ENCODE data around the gene SPAG17. TPM values are rescaled to one million over a fixed set of nuclear protein-coding genes. Genes with fewer than 3 reads are reported as not detected.

The SPAG17 gene
- total and polyA plus RNA-seq, 2 experiments from 2014 or later, result 1.0 to 1.1 TPM

DNA sequence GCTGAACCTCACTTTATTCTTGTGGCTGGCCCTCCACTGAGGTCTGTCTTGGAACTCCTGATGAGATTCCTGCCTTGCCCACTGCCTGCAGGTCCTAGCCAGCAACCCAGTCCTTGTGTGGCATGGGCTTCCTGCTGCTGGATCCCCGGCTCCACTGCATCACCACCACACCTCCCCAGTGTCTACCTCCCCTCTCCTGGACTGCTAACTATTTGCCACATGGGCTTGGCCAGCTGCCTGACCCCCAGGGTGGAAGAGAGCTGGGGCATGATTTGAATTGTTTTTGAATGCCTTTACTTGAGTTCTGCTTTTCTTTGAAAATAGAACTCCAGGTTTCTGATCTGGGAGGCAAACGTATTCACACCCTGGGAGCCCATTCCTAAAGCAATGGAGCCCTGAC, 41.2 kb downstream of the SPAG17 start (continued):
- TF ChIP-seq, protein P1, sequence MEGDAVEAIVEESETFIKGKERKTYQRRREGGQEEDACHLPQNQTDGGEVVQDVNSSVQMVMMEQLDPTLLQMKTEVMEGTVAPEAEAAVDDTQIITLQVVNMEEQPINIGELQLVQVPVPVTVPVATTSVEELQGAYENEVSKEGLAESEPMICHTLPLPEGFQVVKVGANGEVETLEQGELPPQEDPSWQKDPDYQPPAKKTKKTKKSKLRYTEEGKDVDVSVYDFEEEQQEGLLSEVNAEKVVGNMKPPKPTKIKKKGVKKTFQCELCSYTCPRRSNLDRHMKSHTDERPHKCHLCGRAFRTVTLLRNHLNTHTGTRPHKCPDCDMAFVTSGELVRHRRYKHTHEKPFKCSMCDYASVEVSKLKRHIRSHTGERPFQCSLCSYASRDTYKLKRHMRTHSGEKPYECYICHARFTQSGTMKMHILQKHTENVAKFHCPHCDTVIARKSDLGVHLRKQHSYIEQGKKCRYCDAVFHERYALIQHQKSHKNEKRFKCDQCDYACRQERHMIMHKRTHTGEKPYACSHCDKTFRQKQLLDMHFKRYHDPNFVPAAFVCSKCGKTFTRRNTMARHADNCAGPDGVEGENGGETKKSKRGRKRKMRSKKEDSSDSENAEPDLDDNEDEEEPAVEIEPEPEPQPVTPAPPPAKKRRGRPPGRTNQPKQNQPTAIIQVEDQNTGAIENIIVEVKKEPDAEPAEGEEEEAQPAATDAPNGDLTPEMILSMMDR (conservative IDR thresholded peaks at IDR 0.05; ENCODE audit: low read depth in 2 of 2), result no peak
- no peak for TF ChIP-seq NANOG (IDR thresholded peaks at IDR 0.05; ENCODE audit: borderline replicate concordance)

DNA sequence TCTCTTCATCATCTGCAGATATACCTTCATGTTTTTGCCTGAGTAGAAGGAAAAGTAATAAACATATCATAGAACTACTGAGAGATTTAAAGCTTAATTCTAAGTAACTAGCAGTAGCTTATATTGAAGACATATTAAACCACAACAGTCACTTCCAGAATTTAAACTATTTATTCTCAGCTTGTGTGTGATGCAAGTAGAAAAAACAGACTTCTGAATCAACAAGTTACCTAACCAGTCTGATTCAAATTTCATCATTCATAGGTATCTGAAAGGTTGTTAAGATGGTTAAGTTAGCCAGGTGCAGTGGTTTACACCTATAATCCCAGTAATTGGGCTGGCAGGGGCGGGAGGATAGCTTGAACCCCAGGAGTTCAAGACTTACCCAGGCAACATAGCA, 41.9 kb downstream of the SPAG17 start:
- no peak overlapping the region for H2AFZ ChIP-seq
- Mint-ChIP-seq H3K27ac (no peak overlapping the region), H3K36me3 (ENCODE audit: low read depth) (no peaks in the 10 kb centered on the region), H3K4me1 (peaks cover 16% of the 10 kb centered on the region), H3K9me3 (no peaks in the 10 kb centered on the region), H3K27me3 (ENCODE audit: insufficient read depth, low read depth, poor library complexity) (peaks cover 1% of the 10 kb centered on the region), H3K4me3 (no peak overlapping the region)
- peaks cover 7% of the 10 kb centered on the region; the same call in 1 of the 2 replicates for H3K9me2 ChIP-seq (ENCODE audit: insufficient read depth)
- no peaks in the 10 kb centered on the region for H4K20me1 ChIP-seq (replicated peaks; ENCODE audit: insufficient read depth)
- TF ChIP-seq, protein P2, sequence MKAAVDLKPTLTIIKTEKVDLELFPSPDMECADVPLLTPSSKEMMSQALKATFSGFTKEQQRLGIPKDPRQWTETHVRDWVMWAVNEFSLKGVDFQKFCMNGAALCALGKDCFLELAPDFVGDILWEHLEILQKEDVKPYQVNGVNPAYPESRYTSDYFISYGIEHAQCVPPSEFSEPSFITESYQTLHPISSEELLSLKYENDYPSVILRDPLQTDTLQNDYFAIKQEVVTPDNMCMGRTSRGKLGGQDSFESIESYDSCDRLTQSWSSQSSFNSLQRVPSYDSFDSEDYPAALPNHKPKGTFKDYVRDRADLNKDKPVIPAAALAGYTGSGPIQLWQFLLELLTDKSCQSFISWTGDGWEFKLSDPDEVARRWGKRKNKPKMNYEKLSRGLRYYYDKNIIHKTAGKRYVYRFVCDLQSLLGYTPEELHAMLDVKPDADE (IDR thresholded peaks at IDR 0.05), result no peak
- H3K27ac ChIP-seq (ENCODE audit: low read depth), result no peak overlapping the region
- H3K79me2 ChIP-seq (replicated peaks; ENCODE audit: insufficient read depth), result no peaks in the 10 kb centered on the region
- H3F3A ChIP-seq (replicated peaks; ENCODE audit: low read depth), result no peaks in the 10 kb centered on the region
- H3K4me2 ChIP-seq, result no peak overlapping the region
- no peak for ATAC-seq
- no peak overlapping the region for H3K4me3 ChIP-seq
- H3K27me3 ChIP-seq (ENCODE audit: insufficient read depth), result no peaks in the 10 kb centered on the region
- no peak for DNase-seq (ENCODE audit: low spot score)
- H3K4me1 ChIP-seq (ENCODE audit: insufficient read depth), result peaks cover 8% of the 10 kb centered on the region
- H3K36me3 ChIP-seq (ENCODE audit: insufficient read depth), result no peaks in the 10 kb centered on the region

DNA sequence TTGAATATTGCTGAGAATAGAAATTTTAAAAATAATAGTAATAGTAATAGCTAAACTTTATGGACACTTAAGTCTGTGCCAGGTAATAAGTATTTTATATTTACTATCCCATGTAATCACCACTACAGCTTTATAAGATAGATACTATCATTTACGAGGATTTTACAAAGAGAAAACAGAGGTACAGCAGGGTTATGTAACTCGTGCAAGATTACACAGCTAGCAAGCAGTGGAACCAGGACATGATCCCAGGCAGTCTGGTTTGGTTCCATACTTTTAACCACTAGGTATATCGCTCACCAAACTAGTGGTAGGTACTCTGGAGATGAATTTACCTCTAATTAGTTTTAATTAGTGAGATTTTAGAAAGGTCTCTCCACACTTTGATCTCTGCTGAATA, 42.5 kb downstream of the SPAG17 start:
- H3K4me2 ChIP-seq, result no peak overlapping the region
- no peak overlapping the region for H3K4me3 ChIP-seq
- no peaks in the 10 kb centered on the region for H3F3A ChIP-seq (replicated peaks; ENCODE audit: low read depth)
- H3K27me3 ChIP-seq (ENCODE audit: insufficient read depth), result no peaks in the 10 kb centered on the region
- H2AFZ ChIP-seq, result no peak overlapping the region
- H4K20me1 ChIP-seq (replicated peaks; ENCODE audit: insufficient read depth), result no peaks in the 10 kb centered on the region
- no peak overlapping the region for H3K27ac Mint-ChIP-seq
- no peak overlapping the region for H3K27ac ChIP-seq (ENCODE audit: low read depth)
- no peaks in the 10 kb centered on the region for H3K9me3 Mint-ChIP-seq
- no peaks in the 10 kb centered on the region for H3K79me2 ChIP-seq (replicated peaks; ENCODE audit: insufficient read depth)
- H3K9me2 ChIP-seq (ENCODE audit: insufficient read depth), result peaks cover 7% of the 10 kb centered on the region; the same call in 1 of the 2 replicates
- peaks cover 16% of the 10 kb centered on the region for H3K4me1 Mint-ChIP-seq
- no peak for DNase-seq (ENCODE audit: low spot score)
- H3K36me3 Mint-ChIP-seq (ENCODE audit: low read depth), result no peaks in the 10 kb centered on the region
- H3K27me3 Mint-ChIP-seq (ENCODE audit: insufficient read depth, low read depth, poor library complexity), result peaks cover 1% of the 10 kb centered on the region
- no peak overlapping the region for H3K4me3 Mint-ChIP-seq
- ATAC-seq, result no peak
- no peak for TF ChIP-seq CREB1 (CRISPR knock-in tag; IDR thresholded peaks at IDR 0.05; ENCODE audit: low read depth)
- TF ChIP-seq REST (IDR thresholded peaks at IDR 0.05; ENCODE audit: unreplicated experiment), result no peak
- TF ChIP-seq EZH2 (IDR thresholded peaks at IDR 0.05; ENCODE audit: low read depth, unreplicated experiment), result no peak
- peaks cover 8% of the 10 kb centered on the region for H3K4me1 ChIP-seq (ENCODE audit: insufficient read depth)
- H3K36me3 ChIP-seq (ENCODE audit: insufficient read depth), result no peaks in the 10 kb centered on the region
